GM12864 (cell line): Measurements from ENCODE around the gene QSOX1.
A peak's percentile ranks its signal among the peaks of the same experiment; 100 is the strongest.

Experiments used
- DNase-seq: peaks from one replicate; pipeline ENCODE4 v3.0.0-alpha.2; 2011; ENCODE audit warnings: low read depth
- H3K4me3 ChIP-seq: 2 replicates; pipeline ENCODE4 v1.5.1; 2011; ENCODE audit warnings: mild to moderate bottlenecking, low read depth, low read length, control low read depth
- TF ChIP-seq, protein P1 (sequence below): IDR thresholded peaks from 2 replicates; pipeline ENCODE4 v1.5.1; 2011; ENCODE audit warnings: low read depth, mild to moderate bottlenecking, moderate library complexity, low read length, control low read depth, inconsistent platforms; ENCODE audit errors: missing control alignments

The QSOX1 gene

DNA sequence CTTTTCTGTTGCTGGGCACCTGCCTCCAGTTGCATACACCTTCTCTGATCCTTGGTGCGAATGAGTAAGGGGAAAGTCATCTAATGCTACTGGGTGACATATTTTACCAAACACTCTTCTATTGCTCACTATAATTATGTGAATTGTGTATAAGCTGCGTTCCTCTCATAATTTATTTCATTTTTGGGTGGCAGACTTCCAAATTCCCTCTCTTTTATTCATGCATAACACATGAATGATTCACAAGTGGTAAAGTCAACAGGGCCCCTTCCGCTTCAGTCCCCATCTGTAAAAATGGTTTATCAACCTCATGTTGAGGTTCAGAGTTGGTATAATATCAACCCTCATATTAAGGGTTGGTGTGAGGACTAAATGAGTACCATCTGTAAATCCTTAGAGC lies 3.2 kb upstream of the QSOX1 start:
- TF ChIP-seq, protein P1, sequence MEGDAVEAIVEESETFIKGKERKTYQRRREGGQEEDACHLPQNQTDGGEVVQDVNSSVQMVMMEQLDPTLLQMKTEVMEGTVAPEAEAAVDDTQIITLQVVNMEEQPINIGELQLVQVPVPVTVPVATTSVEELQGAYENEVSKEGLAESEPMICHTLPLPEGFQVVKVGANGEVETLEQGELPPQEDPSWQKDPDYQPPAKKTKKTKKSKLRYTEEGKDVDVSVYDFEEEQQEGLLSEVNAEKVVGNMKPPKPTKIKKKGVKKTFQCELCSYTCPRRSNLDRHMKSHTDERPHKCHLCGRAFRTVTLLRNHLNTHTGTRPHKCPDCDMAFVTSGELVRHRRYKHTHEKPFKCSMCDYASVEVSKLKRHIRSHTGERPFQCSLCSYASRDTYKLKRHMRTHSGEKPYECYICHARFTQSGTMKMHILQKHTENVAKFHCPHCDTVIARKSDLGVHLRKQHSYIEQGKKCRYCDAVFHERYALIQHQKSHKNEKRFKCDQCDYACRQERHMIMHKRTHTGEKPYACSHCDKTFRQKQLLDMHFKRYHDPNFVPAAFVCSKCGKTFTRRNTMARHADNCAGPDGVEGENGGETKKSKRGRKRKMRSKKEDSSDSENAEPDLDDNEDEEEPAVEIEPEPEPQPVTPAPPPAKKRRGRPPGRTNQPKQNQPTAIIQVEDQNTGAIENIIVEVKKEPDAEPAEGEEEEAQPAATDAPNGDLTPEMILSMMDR, result no peak
- no peak for DNase-seq
- no peak overlapping the region for H3K4me3 ChIP-seq

DNA sequence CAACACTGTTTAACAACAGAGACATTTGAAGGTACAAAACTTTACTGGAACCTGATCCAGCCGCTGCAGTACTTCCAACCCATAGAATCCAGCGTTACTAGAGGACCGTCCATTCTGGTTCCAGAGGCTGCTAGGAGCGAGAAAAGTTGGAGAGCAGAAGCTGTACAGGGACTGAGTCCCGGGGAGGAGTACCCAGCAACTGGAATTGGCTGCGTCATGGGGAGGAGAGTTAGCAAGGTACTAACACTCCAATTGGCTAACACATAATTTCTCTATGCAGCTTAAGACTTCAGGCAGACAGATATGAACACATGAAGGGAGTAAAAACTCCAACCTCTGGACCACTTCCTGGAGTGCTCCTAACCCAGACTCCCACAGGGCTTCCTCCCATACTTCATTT lies 2.1 kb upstream of the QSOX1 start:
- no peak overlapping the region for H3K4me3 ChIP-seq
- DNase-seq, result no peak
- TF ChIP-seq, protein P1, result no peak

DNA sequence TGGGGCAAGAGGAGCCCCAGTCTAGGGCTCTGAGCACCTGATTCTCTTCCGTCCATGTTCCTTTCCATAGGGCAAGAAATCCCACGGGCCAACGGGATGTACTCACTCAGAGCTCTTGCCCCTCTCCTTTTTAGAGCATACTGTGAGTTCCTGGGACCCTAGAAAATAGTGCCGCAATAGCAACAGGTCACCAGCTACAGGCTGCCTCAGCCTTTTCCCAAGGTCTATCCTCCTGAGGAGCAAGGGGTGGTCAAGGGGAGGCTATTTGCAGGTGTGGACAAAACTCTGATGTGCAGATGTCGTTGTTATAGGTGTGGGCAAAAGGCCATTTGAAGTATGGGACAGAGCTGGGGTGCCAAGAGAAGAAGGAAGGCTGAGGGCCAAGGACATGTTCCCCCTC lies 1.6 kb upstream of the QSOX1 start:
- DNase-seq, result no peak
- TF ChIP-seq, protein P1, result no peak
- H3K4me3 ChIP-seq, result no peak overlapping the region

DNA sequence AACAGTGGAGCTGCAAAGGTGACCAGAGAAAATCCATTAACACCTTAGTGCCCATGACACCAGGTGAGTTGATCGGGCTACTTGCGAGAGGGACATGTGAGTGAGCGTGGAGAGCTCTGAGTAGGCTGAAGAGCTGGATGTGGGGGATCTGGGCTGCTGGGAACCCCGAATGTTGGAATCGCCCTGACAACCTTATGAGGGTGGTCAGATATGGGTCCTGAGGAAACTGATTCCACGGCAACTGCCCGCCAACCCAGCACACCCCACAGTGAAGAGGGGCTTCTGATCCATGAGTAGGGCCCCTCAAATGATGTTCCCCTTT lies 705 bp upstream of the QSOX1 start:
- DNase-seq, result no peak
- peak overlapping the region; percentile 66 for H3K4me3 ChIP-seq
- TF ChIP-seq, protein P1, result no peak

DNA sequence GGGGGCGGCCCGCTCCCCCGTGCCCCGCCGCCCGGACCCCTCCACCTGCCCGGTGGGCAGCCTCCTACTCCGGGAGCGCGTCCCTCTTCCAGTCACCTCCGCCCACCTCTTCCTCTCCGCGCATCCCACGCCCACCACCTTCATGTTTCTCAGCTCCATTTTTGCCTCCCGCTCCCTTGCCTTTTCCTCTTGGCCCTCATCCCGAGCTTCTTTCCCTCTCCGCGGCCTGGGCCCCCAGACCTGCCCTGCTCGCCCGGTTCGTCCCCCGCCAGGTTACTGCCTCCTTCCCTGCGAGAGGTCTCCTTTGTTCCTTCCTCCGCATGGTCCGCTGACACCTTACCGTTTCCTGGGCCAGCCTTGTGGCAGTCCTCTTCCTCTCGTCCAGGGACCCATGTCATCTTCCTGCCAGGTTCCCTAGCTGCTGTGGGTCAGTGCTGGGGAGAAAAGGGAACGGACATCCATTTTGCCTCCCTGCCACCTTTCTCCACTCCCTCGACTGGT lies 563 bp downstream of the QSOX1 start:
- DNase-seq, result no peak
- H3K4me3 ChIP-seq, result peak overlapping the region; percentile 69
- TF ChIP-seq, protein P1, result no peak

DNA sequence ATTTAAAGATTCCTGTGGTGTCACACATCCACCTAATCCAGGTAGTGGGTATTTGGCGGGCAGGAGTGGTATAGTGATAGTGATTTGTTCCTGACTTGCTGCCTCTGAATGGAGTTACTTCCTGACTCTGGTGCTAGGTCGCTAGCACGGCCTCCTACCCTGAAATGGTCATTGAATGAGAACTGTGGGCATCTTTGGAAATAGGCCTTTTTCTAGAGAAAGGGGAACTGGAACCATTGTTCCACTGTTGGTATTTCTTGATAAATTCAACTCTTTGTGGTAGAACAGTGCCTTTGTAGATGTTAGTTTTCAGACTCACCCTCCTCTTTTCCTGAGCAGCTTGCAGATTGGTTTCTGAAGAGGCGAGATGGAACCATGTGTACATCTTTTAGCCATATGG lies 1.5 kb downstream of the QSOX1 start:
- TF ChIP-seq, protein P1, result no peak
- no peak overlapping the region for H3K4me3 ChIP-seq
- no peak for DNase-seq

DNA sequence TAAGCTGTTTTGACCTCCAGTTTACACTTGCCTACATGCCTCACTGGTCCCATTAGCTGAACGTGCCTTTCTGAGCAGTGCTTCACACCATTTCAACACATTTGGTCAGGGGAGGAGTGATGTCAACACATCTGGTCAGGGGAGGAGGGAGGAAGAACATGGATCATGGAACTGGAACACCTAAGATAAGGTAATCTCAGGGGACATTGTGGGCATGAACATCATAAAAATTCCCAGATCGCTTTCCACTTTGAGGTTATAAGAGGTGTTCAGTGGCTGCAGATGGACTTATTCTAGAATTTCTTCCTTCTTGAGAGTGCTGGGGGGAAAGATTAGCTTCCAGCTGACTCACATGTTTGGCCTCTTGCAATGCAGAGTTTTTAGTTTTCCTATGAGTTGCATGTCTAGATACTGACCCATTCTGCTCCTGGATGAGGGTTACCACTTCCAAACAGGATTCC lies 2.0 kb downstream of the QSOX1 start:
- TF ChIP-seq, protein P1, result no peak
- no peak for DNase-seq
- H3K4me3 ChIP-seq, result no peak overlapping the region
